NT2/D1 (cell line): ENCODE results near the gene HCST.
"Not testable (repeated sequence)": the region's sequence is repeated elsewhere in the genome, so short reads cannot be mapped to it uniquely, and the experiment has no call there.

Source experiments
- DNase-seq: peaks from one replicate; pipeline ENCODE4 v3.0.0-alpha.2; 2011; ENCODE audit warnings: low read depth, low spot score
- H3K27me3 ChIP-seq: 2 replicates; pipeline ENCODE4 v1.6.0; 2011; ENCODE audit warnings: mild to moderate bottlenecking; ENCODE audit not compliant: insufficient read length, insufficient read depth
- H3K36me3 ChIP-seq: 2 replicates; pipeline ENCODE4 v1.6.1; 2011; ENCODE audit warnings: mild to moderate bottlenecking, low read length, mixed read lengths; ENCODE audit not compliant: insufficient read depth, insufficient read length
- H3K4me1 ChIP-seq: 2 replicates; pipeline ENCODE4 v1.5.1; 2011; ENCODE audit not compliant: insufficient read depth, insufficient read length
- H3K4me3 ChIP-seq: 2 replicates; pipeline ENCODE4 v1.5.1; 2011; ENCODE audit warnings: low read depth; ENCODE audit not compliant: insufficient read length
- H3K9ac ChIP-seq: 2 replicates; pipeline ENCODE4 v1.6.0; 2011; ENCODE audit warnings: low read depth; ENCODE audit not compliant: insufficient read length
- H3K9me3 ChIP-seq: 2 replicates; pipeline ENCODE4 v1.5.1; 2011; ENCODE audit warnings: mild to moderate bottlenecking, low read length; ENCODE audit not compliant: insufficient read depth
- SUZ12 ChIP-seq: IDR thresholded peaks from 2 replicates; pipeline ENCODE4 v1.6.1; 2011; ENCODE audit not compliant: insufficient read length, insufficient read depth; ENCODE audit errors: extremely low read depth
- YY1 ChIP-seq: IDR thresholded peaks from 2 replicates; pipeline ENCODE4 v1.6.1; 2011; ENCODE audit not compliant: insufficient read length, insufficient read depth
- ZNF274 ChIP-seq: IDR thresholded peaks from 2 replicates; pipeline ENCODE4 v1.6.1; 2011; ENCODE audit warnings: mild to moderate bottlenecking, low read depth, low read length

Gene HCST

DNA sequence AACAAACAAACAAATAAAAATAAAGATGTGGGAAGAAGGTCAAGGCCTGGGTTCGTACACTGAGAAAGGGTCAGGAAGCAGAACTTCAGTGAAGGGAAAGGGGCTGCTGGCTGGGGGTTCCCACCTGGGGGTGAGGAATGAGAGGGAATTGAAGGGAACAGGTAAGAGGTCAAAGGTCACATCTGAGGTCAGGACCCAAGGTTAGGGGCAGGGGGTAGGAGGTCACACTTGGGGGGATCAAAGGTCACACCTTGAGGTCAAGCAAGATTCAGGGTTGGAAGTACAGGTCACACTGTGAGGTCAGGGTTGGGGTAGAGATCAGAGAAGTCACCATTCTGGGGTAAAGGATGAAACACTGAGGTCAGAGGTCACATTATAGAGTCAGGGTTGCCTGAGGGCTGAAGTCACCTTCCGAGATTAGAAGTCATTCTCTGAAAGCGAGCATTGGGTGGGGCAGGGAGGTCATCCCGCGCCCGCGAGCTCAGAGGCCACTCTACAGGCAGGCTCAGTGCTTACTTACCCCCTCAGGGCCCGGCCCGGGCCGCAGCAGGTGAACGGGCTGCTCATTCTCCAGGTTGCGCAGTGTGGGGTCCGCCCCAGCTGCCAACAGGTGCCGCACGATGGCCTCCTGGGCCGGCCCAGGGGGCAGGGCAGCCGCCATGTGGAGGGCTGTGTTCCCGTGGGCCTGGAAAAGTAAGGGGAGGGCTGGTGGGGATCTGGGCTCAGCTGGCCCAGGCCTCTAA, 12.8 kb upstream of the HCST start:
- TF ChIP-seq ZNF274 = no peak
- no peak for TF ChIP-seq YY1
- no peak for TF ChIP-seq SUZ12
- no peak for DNase-seq
- H3K36me3 ChIP-seq = peaks cover 49% of the 10 kb centered on the region
- no peak overlapping the region for H3K9ac ChIP-seq
- H3K27me3 ChIP-seq = no peaks in the 10 kb centered on the region
- no peaks in the 10 kb centered on the region for H3K4me1 ChIP-seq
- no peak overlapping the region for H3K4me3 ChIP-seq
- no peaks in the 10 kb centered on the region for H3K9me3 ChIP-seq

DNA sequence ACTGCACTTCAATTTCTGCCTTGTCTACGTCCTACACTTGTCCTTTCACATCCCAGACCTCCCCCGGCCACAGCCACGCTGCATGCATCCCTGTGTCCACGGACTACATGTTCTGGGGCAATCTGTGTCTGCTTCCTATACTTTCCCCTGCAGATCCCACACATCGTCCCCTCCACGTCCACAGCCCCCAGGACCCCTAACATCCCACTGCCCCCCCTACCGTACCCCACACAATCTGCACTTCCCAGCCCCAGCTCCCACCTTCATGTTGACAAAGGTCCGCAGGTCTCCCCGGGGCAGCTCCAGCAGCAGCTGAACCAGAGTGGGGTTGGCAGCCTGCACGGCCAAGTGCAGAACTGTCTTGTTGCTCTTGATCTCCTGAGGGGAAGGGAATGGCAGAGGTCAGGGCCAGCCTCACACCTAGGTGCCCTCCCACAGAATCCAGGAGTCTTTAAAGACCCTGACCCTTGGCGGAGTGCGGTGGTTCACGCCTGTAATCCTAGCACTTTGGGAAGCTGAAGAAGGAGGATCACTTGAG, 12.1 kb upstream of the HCST start:
- H3K36me3 ChIP-seq = peaks cover 50% of the 10 kb centered on the region
- no peak for TF ChIP-seq YY1
- no peak for TF ChIP-seq SUZ12
- TF ChIP-seq ZNF274 = no peak

DNA sequence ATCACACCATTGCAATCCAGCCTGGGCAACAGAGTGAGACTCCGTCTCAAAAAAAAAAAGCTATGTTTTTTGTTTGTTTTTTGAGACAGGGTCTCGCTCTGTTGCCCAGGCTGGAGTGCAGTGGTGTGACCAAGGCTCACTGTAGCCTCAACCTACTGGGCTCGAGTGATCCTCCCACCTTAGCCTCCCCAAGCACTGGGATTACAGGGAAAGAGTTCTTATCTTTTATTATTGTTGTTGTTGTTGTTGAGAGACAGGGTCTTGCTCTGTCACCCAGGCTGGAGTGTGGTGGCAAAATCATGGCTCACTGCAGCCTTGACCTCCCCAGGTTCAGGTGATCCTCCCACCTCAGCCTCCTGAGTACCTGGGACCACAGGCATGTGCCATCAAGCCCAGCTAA, 10.5 kb upstream of the HCST start:
- peaks cover 55% of the 10 kb centered on the region for H3K36me3 ChIP-seq
- H3K9me3 ChIP-seq, DNase-seq, H3K9ac ChIP-seq, H3K4me3 ChIP-seq, H3K27me3 ChIP-seq, H3K4me1 ChIP-seq: not testable (repeated sequence)

More for the DNA sequence above, 12.1 kb upstream of the HCST start:
- Histone ChIP-seq H3K9ac (no peak overlapping the region), H3K27me3 (no peaks in the 10 kb centered on the region), H3K4me1 (no peaks in the 10 kb centered on the region), H3K9me3 (no peaks in the 10 kb centered on the region), H3K4me3 (no peak overlapping the region)
- no peak for DNase-seq

DNA sequence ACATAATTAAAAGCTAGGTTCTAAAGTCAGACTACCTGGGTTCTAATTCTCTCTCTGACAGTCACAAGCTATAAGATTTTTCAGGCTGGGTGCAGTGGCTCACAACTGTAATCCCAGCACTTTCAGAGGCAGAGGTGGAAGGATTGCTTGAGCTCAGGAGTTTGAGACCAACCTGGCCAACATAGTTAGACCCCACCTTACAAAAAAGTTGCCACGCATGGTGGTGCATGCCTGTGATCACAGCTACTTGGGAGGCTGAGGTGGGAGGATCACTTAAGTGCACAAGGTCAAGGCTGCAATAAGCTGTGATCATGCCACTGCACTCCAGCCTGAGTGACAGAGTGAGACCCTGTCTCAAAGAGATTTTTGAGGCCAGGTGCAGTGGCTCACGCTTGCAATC, 8.0 kb upstream of the HCST start:
- Histone ChIP-seq H3K27me3 (no peaks in the 10 kb centered on the region), H3K9ac (no peak overlapping the region), H3K4me1 (no peaks in the 10 kb centered on the region), H3K36me3 (peaks cover 53% of the 10 kb centered on the region), H3K9me3 (no peaks in the 10 kb centered on the region), H3K4me3 (no peak overlapping the region)
- DNase-seq = no peak
- TF ChIP-seq SUZ12 (no peak), ZNF274 (no peak), YY1 (no peak)

DNA sequence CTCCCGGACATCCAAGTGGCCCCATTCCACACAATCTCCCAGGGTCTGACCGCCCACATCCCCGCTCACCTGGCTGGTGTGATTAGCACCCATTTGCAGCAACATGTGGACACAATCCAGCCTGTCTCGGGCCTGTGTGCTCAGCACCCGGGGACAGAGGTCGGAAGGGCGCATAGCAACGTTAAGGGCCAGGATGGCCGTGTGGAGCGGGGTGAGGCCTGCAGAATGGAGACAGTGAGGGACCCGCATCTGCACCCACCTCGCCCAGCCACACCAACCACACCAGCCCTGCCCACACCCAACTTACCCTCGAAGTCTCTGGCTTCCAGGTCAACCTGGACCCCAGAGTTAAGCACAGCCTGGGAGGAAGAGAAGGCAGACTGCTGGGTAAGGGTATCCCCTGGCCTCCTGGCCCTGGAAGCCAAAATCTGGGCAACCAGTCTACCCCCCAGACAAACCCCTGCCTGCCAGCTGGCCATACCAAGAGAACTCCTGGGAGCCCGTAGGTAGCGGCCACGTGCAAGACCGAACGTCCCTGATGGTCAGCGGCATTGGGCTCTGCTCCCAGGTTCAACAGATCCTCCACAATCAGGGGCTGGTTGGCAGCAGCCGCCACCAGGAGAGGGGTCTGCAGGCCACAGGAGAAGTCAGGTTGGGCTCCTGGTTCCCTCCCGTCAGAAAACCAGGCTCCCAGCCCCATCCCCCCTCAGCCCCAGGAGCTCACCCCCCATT, 6.3 kb upstream of the HCST start:
- no peak overlapping the region for H3K9ac ChIP-seq
- H3K36me3 ChIP-seq = peaks cover 45% of the 10 kb centered on the region
- H3K4me3 ChIP-seq = no peak overlapping the region
- H3K4me1 ChIP-seq = no peaks in the 10 kb centered on the region
- no peak for TF ChIP-seq ZNF274
- TF ChIP-seq YY1 = no peak
- TF ChIP-seq SUZ12 = no peak
- no peaks in the 10 kb centered on the region for H3K27me3 ChIP-seq
- H3K9me3 ChIP-seq = no peaks in the 10 kb centered on the region
- no peak for DNase-seq

DNA sequence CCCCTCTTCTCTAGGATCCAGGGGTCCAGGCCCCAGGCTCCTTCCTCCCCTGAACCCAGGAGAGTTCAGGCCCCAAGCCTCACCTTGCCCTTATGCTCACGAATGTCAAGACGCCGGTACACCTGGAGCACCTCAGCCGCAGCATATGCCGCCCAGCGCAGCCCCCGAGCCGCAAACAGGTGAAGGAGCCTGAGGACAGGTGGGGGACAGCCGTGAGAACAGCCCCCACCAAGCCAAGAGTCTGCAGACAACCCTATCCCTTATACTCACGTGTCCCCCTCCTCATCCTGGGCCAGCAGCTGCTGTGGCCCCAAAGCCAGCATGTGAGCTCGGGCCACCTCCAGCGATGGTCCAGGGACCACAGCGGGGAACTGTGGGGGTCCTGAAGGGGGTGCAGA, 5.7 kb upstream of the HCST start:
- Histone ChIP-seq H3K36me3 (peaks cover 45% of the 10 kb centered on the region), H3K9ac (no peak overlapping the region), H3K27me3 (no peaks in the 10 kb centered on the region), H3K4me3 (no peak overlapping the region), H3K9me3 (no peaks in the 10 kb centered on the region), H3K4me1 (no peaks in the 10 kb centered on the region)
- DNase-seq = no peak
- TF ChIP-seq YY1 = no peak
- TF ChIP-seq SUZ12 = no peak
- TF ChIP-seq ZNF274 = no peak

DNA sequence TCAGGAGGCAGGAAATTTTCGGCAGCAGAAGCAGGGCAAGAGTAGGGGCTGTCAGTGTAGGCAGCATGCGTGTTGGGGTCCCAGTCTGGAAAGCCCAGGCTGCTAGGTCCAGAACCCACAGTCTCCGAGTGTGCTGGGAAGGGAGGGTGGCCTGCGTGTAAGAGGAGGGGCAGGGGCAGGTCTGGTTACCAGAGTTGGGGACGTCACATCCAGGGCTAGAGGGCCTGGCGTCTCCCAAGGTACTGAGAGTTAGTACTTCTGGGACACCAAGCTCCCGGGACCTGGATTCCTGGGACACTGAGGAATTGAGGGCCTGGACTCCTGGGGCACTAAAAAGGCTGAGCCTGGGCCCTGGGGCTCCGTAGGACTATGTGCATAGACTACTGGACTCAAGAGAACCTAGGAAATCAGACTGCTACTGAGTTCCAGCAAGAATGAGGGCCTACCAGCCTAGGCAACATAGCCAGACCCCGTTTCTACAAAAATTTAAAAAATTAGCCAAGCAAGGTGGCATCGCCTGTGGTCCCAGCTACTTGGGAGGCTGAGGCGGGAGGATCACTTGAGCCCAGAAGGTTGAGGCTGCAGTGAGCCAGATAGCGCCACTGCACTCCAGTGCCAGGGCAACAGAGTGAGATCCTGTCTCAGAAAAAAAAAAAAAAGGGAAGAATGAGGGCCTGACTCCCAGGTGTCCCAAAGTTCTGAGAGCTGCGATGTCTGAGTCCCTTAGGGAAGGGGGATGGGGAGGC, 4.5 kb upstream of the HCST start:
- Histone ChIP-seq H3K9ac (peak overlapping the region; percentile 74), H3K9me3 (no peaks in the 10 kb centered on the region), H3K4me1 (no peaks in the 10 kb centered on the region), H3K36me3 (peaks cover 43% of the 10 kb centered on the region), H3K27me3 (no peaks in the 10 kb centered on the region), H3K4me3 (no peak overlapping the region)
- DNase-seq = no peak
- no peak for TF ChIP-seq ZNF274
- TF ChIP-seq SUZ12 = no peak
- TF ChIP-seq YY1 = no peak
